Adrenal gland (tissue), 5 donors: ENCODE data around the gene RPS10.

Source experiments
- CTCF ChIP-seq, 6 experiments: fragments of 450-650 bp in 4 of 6; fragments of 200-600 bp in 2 of 6; sonication (generic) in 1 of 6; IDR thresholded peaks; 1 replicate in 5 of 6; 2 replicates in 1 of 6; pipeline versions ENCODE4 v1.5.1 to v1.8.0; 2016 to 2021; ENCODE audit warnings: antibody characterized with exemption in 6 of 6, mild to moderate bottlenecking in 2 of 6, moderate library complexity in 1 of 6
- POLR2A ChIP-seq, 2 donors: fragments of 450-650 bp; IDR thresholded peaks; one replicate each; pipeline ENCODE4 v1.6.1; 2017; ENCODE audit warnings: antibody characterized with exemption in 2 of 2, mild to moderate bottlenecking in 2 of 2, moderate library complexity in 1 of 2
- donor health status: DM: no; HTN: no; CAD: no.

GRCh38 chr6:34460796-34461507 lies 35.1 kb upstream of the RPS10 start:
- TF ChIP-seq CTCF (IDR thresholded peaks at IDR 0.05) (no peak), POLR2A (IDR thresholded peaks at IDR 0.05) (no peak)
